GM10847 (cell line): ENCODE measurements around the gene PRKG2.

ENCODE experiments used
- POLR2A ChIP-seq: IDR thresholded peaks from 2 replicates; pipeline ENCODE4 v1.6.1; 2011; ENCODE audit not compliant: insufficient read length; ENCODE audit errors: extremely low read depth

The PRKG2 gene

GRCh38 chr4:81049330-81049729 lies 165.7 kb downstream of the PRKG2 start:
- TF ChIP-seq POLR2A, result no peak

- no peak for TF ChIP-seq POLR2A
These were observed 172.2 kb downstream of the PRKG2 start for GRCh38 chr4:81042578-81043365.

GRCh38 chr4:81040012-81040659 lies 174.9 kb downstream of the PRKG2 start:
- no peak for TF ChIP-seq POLR2A

GRCh38 chr4:81039351-81039972 lies 175.6 kb downstream of the PRKG2 start:
- no peak for TF ChIP-seq POLR2A

DNA sequence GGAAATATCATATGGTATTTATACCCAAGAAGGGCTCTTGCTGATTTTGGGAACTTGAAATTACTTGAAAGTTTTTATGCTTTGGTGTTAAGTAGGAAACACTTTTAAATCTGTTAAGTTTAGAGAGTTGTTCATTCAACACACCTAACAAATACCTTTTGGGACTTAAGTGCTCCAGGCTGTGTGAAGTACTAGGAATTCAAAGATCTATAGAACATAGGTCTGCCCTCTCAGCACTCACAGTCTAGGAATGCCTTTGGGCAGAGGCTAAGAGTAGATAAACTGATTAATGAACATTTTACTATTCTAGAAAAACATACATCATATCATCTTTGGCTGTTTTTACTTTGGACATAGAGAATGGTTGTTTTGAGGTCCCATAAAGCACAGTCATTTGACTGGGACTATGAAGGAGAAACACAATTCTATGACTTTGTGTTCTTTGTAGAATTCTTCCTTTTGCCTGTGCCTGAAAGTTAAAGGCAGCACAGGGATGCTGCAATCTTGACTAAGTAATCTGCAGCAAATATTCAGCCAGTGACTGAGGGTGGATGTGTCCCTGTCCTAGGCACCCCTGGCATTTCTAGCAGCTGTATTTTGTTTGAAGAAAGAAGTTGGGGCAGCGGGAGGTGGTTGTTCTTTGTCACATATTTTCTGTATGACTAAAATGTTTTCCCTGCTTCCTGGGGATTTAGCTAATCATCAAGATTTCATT lies 176.2 kb downstream of the PRKG2 start:
- no peak for TF ChIP-seq POLR2A
